Activated CD4-positive, CD25-positive, alpha-beta regulatory T cell (primary cell): ENCODE results near the gene ATPAF2.
"Not testable (repeated sequence)": the region's sequence is repeated elsewhere in the genome, so short reads cannot be mapped to it uniquely, and the experiment has no call there.

Experiments
- DNase-seq, 4 experiments: peaks; one replicate each; lab custom pipeline; 2025; lab: John Stamatoyannopoulos, UW

The ATPAF2 gene

DNA sequence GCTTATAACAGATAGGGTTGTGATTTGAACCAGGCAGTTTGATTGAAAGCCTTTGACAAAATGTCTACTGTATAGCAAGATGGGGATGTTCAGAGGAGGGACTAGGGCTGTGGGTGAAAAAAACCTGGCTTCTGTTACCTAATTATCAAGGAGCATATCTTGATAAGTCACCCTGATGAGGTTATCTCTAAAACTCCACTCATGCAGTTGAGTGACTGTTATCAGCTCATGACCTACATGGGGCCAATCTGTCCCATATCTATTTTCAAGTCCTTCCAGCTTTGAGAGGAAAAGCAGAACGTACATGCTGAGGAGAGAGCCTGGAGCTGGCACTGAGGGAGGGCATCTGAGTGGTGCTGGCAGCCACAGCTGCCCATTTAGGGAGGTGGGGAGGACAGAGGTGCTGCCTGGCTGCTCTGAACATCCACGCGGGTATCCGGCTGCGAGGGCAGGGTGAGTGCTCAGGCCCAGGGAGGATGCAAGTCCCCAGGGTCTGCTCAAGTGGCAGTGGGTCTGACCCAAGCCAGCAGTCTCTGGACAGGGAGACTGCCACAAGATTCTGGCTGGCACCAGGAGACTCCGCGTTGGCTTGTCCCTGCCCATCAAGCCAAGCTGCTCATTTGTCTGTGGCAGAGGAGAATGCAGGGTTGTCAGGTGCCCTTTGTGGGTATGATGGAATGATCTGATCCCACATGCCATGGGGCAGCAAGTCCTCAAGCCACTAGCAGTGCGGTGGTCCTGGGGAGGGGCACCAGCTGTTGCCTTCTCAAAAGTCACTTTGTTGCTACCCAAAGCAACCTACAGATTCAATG, 29.2 kb downstream of the ATPAF2 start:
- DNase-seq, result no peak

DNA sequence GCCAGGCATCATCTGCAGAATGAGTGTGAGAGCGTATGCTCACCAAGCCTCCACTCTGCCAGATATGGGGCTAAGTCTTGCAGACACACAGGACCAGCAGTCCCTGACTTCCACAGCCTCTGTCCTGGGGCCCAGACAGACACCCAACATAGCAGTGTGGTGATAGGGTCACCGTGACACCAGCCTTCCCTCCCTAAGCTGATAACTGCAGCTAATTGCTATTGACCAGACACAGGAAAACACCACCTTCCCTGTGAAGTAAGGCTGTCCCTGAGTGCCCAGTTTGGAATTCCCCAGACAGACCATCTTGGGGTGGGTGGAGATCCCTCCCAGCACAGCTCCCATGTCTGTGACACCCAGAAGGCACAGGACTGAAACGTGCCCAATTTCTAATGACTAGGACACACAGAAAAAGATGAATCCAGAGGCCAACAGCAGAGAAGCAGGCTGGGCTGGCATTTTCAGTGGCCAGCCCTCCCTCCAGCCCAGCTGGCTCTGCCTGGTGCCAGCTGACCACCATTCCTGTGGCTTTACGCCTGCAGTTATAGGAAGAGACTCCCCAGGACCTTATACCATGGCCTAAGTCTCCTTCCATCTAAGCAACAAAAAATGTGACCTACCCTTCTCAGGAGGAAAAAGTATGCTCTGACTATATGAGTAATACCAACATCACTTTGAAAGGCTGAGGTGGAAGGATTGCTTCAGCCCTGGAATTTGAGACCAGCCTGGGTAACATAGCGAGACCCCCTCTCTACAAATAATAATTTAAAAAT, 30.3 kb downstream of the ATPAF2 start:
- no peak for DNase-seq

DNA sequence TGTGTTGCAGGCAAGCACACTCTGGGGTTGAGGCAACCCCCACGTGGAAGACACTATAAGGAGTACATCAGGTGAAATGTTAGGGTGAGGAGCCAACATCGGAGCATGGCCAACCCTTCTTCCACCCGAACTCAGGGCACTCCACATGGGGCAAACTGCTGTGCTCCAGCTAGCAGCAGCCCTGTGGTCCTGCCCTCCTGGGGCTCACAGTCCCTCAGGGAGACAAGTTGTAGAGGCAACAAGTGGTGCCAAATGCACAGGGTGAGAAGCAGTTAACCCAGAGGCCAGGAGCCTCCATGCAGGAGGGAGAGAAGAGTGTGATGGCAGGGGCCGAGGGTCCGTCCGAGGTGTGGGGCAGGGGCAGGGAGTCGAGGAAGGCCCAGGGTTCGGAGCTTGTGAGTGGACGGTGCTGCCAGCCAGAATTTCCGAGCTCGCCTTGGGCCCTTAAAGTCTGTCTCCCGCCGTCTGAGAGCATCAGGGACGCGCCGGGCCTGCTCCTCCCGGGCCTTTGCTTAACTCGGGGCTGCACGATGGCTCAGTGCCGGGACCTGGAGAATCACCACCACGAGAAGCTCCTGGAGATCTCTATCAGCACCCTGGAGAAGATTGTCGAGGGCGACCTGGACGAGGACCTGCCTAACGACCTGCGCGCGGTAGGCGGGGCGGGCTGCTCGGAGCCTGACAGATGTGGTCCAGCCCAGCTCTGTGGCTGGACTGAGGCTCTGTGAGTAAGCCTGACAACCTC, 32.3 kb downstream of the ATPAF2 start:
- DNase-seq, result no peak

DNA sequence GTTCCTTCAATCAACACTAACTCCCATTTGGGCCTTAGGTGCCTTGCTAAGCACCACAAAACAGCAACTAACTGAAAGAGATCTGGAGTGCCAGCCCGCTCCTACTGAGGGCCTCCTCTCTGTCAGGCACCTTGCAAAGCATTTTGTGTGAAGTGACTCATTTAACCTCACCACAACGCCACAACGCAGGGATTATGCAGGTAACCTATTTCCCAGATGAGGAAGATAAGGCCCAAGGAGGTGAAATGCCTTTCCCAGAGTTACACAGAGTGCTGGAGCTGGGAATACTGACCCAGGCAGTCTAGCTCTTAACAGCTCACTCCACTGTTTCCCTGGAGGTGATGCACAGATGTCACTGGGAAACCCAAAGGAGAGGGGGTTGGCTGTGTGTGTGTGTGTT, 33.5 kb downstream of the ATPAF2 start:
- DNase-seq, result no peak

DNA sequence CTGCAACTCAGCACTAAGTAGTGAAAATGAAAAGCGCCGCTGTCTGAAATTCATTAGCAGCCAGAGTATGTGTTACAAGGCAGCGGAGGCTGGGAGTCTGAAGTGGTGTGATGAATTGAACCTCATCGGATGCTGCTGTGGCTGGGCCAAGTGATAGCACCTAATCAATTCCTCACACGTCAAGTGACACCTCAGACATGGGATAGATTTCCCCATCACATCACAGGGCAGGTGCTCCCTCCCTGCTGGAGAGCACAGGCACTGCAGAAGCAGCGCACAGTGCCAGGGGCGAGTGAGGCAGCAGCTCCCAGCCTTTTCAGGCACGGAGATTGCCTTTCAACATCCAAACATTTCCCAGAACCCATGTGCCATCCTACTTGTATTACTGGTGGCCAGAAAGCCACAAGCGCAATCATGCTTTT, 34.1 kb downstream of the ATPAF2 start:
- DNase-seq, result no peak

DNA sequence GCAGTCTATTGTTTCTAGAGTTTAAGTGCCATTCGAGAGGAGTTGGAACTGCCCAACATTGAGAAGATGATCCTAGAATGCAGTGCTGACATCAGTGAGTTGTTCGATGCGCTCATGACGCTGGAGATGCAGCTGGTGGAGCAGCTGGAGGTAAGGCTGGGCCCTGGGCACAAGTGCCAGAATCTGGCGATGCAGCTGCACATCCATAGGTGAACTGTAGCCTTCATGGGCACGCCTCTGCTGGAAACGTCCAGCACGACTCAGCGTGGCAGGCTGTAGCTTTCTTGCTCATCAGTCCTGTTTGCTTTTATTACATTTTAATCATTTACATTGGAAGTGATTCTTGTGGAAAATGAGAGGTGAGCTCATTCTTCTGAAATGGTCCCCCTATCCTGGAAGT, 34.6 kb downstream of the ATPAF2 start:
- DNase-seq, result no peak

DNA sequence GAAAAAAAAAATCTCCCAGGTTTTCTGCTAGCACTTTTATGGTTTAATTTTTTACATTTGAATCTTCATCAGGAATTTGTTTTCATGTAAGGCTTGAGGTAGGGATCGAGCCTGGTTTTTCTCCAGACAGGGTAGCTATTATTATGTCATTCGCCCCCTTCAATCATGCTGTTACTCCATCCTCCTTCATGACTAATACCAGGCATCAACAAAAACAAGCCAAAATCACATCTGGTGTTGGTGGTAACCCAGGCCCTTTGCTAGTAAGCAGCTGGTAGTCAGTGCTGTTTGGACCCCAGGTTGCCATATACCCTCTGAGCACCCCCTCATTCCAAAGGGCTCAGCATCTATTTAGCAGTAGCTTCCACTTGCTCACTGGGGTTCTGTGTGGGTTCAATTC, 36.8 kb downstream of the ATPAF2 start:
- DNase-seq, result no peak

DNA sequence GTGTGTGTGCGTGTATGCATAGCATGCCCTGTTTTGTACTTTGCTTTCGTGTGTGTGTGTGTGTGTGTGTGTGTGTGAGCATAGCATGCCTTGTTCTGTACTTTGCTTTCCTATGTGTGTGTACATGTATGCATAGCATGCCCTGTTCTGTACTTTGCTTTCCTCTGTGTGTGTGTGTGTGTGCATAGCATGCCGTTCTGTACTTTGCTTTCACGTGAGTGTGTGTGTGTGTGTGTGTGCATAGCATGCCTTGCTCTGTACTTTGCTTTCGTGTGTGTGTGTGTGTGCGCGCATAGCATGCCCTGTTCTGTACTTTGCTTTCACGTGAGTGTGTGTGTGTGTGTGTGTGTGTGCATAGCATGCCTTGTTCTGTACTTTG, 38.9 kb downstream of the ATPAF2 start:
- DNase-seq, result no peak

DNA sequence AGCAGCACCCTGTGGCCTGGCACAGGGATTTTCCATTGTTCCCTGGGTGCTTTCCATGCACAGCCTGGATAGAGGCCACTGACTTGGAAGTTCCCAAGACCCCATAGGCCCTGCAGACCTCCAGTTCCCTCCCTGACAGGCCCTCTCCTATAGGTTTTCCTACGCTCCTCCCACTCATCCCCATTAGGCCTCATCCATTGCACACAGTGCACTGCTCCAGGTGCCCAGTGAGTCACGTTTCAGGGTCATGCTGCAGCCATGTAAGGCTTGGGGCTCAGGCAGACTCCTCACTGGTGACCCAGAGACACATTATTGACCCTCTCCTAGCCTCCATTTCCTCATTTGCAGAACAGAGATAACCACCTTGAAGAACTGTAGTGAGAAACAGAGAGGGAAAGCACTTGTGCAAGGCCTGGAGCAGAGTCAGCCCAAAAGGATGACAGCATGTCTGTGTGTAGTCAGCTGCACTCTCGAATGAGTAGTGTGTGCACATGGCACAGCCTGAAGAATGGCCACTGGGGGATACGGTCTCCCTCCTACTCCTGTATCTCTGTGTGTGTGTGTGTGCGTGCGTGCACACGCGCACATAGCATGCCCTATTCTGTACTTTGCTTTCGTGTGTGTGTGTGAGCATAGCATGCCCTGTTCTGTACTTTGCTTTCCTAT, 39.5 kb downstream of the ATPAF2 start:
- DNase-seq, result no peak

DNA sequence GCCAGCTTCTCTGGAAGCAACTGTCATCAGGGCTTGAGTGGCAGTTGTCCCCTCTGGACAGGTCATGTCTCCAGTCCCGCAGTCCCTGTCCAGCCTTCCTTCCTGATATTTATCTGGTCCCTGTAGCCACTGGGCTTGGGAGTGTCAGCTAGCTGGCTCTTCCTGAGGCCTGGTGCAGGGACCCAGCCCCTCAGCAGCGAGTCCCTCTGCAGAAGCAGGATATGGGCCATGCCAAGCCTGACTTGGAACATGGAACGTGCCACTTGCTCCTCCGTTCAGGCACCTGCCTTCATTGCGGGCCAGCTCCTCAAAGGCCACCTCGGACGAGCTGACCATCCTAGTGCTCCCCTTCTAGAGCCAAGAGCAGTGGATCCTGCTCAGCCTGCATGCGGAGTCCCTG, 40.0 kb downstream of the ATPAF2 start:
- DNase-seq, result no peak

DNA sequence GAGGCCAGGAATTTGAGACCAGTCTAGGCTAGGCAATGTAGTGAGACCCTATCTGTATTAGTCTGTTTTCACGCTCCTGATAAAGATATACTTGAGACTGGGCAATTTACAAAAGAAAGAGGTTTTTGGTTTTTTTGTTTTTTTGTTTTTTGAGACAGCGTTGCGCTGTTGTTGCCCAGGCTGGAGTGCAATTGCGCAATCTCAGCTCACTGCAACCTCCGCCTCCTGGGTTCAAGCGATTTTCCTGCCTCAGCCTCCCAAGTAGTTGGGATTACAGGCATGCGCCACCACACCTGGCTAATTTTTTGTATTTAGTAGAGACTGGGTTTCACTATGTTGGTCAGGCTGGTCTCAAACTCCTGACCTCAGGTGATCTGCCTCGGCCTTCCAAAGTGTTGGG, 43.1 kb downstream of the ATPAF2 start:
- not testable (repeated sequence) for DNase-seq

DNA sequence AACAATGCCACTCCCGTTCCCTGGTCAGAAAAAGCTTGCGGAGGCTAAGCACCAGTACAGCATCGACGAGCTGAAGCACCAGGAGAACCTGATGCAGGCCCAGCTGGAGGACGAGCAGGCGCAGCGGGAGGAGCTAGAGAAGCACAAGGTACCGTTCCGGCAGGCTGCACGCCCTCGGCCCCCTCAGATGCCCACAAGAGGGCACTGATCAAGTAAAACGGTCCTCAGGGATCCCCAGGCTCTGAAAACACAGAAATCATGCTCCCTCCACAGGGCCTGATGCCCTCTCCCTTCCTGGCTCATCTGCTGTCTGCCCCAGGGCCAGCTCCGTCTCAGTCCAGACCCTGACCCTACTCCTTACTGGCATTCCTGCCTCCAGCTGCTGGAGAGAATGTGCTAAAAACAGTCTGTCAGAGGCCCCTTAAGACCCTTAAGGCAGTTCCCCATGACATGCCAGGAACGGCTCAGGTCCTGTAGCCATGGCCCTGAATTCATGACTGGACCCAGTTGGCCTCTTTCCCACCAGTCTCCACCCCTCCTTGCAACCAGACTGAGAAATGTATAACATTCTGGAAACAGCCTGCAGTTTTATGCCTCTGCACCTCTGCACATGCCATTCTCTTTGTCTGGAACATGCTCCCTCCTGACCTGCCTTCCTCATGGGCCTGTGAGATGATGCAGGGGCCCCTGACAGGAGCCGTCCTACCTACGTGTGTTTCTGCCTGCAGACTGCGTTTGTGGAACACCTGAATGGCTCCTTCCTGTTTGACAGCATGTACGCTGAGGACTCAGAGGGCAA, 44.5 kb downstream of the ATPAF2 start:
- DNase-seq, result no peak

DNA sequence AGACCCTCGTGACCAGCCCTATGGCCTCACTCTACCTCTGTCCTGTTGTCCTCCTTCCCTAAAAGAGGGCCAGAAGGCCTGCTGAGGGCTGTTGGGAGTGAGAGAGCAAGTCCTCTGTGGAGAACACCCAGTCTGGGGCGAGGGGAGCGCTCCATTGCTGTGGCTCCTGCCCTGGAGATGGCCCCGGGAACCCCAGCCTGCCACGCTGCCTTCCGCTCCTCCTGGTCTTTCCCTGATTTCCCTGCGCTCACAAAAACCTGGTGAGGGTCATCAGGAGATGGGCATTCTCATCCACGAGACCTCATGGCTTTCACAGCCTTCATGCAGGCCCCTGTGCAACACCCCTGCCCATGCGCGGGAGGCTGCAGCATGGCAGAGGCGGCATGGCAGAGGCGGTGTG, 45.1 kb downstream of the ATPAF2 start:
- no peak for DNase-seq

DNA sequence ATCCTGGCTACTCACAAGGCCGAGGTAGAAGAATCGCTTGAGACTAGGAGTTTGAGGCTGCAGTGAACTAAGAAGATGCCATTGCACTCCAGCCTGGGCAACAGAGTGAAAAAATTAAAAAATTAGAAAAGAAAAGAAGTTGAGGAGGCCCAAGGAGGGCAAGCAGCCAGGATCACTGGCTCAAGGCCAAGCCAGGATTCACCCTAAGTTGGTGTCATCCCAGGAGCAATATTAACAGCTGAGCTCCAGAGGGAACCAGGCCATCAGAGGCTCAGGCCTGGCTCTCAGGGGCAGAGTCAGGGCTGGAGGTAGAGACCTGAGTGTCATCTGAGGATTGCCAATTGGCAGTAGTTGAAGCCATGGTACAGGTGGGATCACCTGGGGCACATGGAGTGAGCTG, 45.6 kb downstream of the ATPAF2 start:
- no peak for DNase-seq

DNA sequence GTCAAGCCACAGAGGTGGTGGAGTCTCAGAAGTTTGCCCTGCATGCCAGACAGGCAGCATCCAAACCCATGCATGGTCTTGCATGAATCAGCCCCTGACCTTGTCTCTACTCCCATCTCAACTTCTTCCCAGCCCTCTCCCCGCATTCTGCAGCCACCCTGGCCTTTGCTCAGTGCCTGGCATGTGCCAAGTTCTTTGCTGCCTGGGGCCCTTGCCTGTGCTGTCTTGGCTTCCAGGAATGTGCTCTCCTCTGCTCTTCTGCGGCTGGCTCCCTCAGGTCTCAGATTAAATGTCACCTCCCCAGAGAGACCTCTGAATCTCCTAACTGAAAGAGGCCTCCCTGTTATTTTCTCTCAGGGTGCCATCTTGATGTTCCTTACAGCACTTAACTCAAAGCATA, 48.7 kb downstream of the ATPAF2 start:
- DNase-seq, result no peak

DNA sequence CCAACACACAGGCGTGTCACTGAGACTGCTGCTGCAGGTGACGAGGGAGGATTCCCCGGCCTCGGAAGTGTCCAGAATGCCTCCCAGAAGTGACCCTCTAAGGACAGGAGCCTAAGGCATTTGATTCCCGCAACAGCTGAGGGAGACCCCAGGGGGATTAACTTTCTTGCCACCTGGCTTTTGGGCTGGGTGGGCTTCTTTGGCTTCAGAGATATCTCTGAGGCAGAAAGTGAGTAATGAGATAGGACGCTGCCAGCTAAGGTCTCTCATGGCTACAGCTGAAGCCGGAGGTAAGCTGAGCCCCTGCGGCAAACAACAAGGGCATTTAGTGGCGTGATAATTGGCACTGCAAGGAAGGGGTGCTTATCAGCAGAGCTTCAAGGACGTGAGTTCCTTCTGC, 49.4 kb downstream of the ATPAF2 start:
- DNase-seq, result no peak

DNA sequence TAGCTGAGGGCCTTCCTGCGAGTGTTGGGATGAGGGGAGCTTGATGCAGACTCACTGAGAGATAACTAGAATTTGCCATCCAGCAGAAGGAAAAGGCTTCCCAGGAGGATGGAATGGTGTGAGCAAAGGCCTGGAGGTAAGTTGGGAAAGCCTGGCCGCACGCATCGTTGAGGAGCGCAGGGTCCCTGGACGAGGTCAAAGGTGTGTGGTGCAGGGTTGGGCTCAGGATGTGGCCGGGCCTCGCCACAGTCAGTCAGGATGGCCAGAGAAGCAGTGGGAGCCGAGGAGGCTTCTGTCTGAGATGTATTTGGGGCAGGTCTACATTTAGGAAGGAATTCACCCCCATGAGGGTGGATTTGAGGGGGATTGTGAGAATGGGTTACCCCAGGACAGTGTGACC, 49.9 kb downstream of the ATPAF2 start:
- DNase-seq, result no peak

DNA sequence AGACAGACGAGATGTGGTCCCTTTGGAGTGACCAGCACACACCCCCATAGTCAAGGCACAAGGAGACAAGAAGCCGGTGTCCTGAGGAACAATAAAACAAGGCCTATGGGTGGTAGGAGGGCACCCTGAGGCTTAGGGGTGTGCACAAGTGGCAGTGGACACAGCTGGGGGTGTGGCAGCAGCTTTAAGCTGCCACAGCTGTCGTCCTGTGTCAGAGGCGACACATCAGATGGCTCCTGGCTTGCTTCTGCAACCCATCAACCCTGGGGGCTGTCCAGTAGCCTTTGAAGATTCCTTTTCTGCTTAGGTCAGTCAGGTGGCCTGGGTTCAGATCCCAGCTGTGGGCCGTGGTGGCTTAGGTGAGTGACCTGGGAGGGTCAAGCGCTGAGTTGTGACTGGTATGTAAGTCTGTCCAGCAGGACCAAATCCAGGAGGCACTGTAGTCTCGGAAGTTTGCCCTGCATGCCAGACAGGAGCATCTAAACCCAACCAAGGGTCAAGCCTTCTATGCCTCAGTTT, 50.5 kb downstream of the ATPAF2 start:
- no peak for DNase-seq

DNA sequence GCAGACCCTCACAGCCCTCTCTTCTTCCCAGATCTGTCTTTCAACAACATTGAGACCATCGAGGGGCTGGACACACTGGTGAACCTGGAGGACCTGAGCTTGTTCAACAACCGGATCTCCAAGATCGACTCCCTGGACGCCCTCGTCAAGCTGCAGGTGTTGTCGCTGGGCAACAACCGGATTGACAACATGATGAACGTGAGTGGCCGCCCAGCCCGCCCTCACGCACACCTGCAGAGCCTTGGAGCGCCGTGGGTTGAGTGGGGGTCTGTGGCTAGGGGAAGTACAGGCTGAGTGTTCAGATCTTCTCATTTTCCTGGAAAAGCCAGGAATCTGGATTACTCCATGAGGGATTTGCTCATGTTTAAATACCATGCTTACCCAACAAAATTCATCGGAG, 51.1 kb downstream of the ATPAF2 start:
- no peak for DNase-seq

DNA sequence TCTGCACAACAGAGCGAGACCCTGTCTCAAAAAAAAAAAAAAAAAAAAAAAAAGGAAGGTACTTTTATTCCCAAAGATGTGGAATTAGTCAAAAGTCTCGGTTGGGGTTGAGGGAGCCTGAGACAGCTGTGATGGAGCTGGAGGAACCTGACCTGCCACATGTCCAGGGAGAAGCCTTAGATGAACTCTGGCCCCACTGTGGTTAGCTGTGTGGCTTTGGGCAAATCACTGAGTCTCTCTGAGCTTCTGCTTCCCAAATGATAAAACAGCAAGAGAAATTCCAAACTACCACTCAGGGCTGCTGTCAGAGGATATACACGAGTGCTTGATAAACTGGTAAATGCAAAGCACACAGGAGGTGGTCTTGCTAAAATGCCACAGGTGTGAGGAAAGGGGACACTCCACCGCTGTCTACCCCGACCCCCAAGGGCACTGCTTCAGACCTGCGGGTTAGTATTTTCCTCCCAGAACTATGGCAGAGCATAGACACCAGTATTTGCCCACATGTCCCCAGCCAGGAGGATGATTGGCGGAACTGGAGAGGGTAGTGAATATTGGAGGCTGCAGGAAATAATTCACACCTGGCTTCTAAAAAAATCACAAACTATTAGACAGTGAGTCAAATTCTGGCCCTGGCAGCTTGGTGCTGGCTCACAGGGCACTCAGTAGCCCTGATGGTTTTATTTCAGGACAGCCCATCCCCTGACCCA, 51.6 kb downstream of the ATPAF2 start:
- no peak for DNase-seq

DNA sequence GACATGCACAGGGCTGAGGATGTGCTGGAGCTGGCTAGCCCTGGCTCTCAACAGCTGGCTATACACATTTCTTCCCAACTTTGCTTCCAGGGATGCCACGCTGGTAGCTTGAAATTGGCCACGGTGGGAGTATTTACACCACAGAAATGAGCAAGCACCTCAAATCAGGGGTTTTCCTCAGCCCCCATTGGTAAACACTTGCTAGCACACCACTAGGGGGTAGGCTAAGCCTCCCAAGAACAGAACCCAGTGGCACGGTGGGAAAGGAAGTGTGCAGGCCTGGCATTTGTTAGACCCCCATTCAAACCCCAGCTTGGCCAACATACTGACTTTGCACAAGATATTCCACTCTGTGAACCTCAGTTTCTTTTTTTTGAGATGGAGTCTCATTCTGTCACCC, 53.4 kb downstream of the ATPAF2 start:
- DNase-seq, result no peak
